Stomach (tissue), 4 donors: ENCODE measurements around the gene ZNF69.

Experiments
- CTCF ChIP-seq, 7 experiments: fragments of 450-650 bp in 4 of 7; fragments of 200-600 bp in 3 of 7; sonication (generic) in 3 of 7; IDR thresholded peaks; one replicate each; pipeline ENCODE4 v1.5.1; 2016 to 2019; ENCODE audit warnings: antibody characterized with exemption in 7 of 7, control low read depth in 2 of 7, mild to moderate bottlenecking in 1 of 7
- EP300 ChIP-seq: sonication (generic); formaldehyde crosslinking; IDR thresholded peaks from one replicate; pipeline ENCODE4 v1.6.1; 2017; ENCODE audit warnings: antibody characterized with exemption
- POLR2A ChIP-seq, 4 donors: fragments of 450-650 bp; IDR thresholded peaks; one replicate each; pipeline ENCODE4 v1.6.1; 2016; ENCODE audit warnings: antibody characterized with exemption in 4 of 4, control low read depth in 2 of 4, mild to moderate bottlenecking in 1 of 4, moderate library complexity in 1 of 4
- POLR2AphosphoS5 ChIP-seq, 3 donors: sonication (generic); formaldehyde crosslinking; IDR thresholded peaks; one replicate each; pipeline ENCODE4 v1.6.1; 2016; ENCODE audit warnings: antibody characterized with exemption in 3 of 3

DNA sequence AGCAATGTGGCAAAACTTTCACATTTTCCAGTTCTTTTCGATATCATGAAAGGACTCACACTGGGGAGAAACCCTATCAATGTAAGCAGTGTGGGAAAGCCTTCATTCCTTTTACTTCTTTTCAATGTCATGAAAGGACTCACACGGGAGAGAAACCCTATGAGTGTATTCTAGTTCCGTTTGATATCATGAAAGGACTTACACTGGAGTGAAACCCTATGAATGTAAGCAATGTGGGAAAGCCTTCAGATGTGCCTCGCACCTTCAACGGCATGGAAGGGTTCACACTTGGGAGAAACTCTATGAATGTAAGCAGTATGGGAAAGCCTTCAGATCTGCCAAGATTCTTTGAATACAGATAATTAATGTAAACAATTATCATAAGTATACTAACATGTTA lies 62.7 kb downstream of the ZNF69 start:
- TF ChIP-seq CTCF (IDR thresholded peaks at IDR 0.05) (no peak), POLR2A (IDR thresholded peaks at IDR 0.05) (no peak), EP300 (no peak), POLR2AphosphoS5 (IDR thresholded peaks at IDR 0.05) (no peak)
